ENCODE data around the gene ERLIN1.

ERLIN1 gene

DNA sequence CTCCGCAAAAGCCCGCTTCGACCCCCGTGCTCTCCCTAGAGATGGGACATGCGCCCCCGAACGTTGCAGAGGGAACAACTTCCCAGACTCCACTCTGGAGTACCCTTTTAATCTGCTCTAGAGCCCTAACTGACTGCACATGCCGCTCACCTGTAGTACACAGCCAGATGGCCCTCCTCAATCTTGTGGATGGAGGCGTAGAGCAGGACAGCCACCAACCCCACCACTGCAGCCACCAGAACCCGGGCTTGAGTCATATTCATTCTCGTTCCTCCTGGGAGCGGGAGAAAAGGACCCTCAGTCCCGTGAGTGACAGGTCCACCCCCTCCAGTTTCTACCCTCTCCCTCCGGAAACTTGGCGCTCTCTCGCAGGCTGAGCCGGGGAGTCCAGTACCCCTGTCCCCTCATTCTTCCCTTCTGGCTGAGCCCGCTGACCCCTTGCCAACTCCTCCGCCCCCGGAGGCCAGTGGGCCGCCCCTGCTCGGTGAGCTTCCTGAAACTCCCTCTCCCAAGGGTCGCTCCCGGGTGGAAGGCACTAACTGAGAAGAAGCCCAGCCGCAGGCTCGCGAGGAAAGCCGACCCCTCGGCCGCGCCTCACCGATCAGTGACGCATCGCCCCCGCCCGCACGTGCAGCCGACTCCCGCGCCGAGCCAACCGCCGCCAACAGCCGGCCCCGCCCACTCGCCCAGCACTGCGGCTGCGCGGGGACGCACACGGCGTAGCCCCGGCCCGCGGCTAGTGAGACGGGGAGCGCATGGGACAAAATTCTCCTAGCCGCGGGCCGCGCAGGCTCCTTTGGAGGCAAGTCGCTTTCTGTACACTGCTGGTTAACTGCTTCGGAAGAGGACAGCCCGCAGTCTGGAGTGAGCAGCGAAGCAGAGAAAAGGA is at the start of gene ERLIN1:
Gene ERLIN1 (minus strand): TSS at position 666 of the 889 bp plus-strand sequence. CDS start 403 bp downstream, at position 263.
- peak; percentile 90 to 96 for DNase-seq (ENCODE audit: low read depth in 2 of 2)

GRCh38 chr10:100232101-100232500 is 46.3 kb upstream of the ERLIN1 start:
- DNase-seq (ENCODE audit: low read depth in 2 of 2) = no peak

- no peak for DNase-seq (ENCODE audit: low read depth in 2 of 2)
Measured at GRCh38 chr10:100229819-100230422, 44.1 kb upstream of the ERLIN1 start.

DNA sequence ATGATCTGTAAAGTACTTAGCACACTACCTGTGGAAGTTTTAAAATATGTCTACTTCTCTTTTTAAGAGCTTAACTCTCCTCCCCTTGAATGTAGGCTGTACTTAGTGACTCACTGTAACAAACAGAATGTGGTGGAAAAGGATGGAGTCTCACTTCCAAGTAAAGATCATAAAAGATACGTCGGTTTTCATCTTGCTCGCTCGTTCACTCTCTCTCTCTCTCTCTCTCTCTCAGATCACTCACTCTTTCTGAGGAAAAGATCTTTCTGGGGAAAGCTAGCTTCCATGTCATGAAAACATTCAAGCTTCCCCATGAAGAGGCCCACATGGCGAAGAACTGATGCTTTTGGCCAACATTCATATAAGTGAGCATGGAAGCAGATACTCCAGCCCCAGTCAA is 38.0 kb upstream of the ERLIN1 start:
- no peak for DNase-seq (ENCODE audit: low read depth in 2 of 2)

DNA sequence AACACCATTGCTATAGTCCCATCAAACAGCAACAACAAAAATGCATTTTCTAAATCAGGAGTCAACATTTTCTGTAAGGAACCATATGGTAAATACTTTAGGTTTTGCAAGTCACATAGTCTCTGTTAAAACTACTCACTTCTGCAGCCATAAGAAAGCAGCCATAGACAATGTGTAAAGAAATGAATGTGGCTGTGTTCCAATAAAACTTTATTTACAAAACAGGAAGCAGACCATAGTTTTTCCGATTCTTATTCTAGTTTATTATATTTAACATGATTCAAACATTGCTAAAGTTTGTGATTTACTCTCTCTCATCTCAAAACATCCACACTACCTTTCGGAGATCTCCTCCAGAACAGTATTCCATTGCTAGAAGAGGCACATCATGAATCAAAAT is 36.7 kb upstream of the ERLIN1 start:
- no peak for DNase-seq (ENCODE audit: low read depth in 2 of 2)

DNA sequence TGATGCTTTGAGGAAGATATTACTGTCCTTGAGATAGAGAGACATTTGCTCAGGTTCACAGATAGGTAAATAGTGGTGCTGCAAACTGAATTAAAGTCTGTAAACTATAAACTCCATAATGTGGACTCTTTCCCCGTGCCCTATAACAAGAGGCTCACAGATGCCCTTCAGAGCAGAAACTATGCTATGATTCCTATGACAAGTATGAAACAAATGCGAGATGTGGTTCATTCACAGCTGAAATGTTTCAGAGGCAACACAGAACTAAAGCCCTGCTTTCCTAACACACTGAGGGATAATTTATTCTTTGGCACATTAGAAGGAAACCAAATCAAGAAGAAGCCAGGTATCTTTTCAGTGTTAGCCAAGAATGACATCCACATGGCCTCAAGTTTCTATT is 30.2 kb upstream of the ERLIN1 start:
- no peak for DNase-seq (ENCODE audit: low read depth in 2 of 2)

GRCh38 chr10:100209303-100209702 is 23.5 kb upstream of the ERLIN1 start:
- no peak for DNase-seq (ENCODE audit: low read depth in 2 of 2)

DNA sequence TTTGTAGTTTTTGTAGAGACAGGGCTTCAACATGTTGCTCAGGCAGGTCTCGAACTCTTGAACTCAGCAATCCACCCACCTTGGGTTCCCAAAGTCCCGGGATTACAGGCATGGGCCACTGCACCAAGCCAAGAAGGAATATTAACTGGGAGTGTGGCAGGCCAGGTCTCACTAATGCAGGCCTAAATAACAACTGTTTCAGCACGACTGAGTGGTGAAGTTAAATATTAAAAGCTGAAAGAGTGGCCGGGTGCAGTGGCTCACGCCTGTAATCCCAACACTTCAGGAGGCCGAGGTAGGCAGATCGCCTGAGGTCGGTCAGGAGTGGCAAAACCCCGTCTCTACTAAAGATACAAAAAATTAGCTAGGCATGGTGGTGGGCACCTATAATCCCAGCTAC is 22.4 kb upstream of the ERLIN1 start:
- DNase-seq (ENCODE audit: low read depth in 2 of 2) = no peak

GRCh38 chr10:100204370-100204769 is 18.5 kb upstream of the ERLIN1 start:
- no peak for DNase-seq (ENCODE audit: low read depth in 2 of 2)

- DNase-seq (ENCODE audit: low read depth in 2 of 2) = no peak
Measured at GRCh38 chr10:100201549-100201948, 15.7 kb upstream of the ERLIN1 start.

DNA sequence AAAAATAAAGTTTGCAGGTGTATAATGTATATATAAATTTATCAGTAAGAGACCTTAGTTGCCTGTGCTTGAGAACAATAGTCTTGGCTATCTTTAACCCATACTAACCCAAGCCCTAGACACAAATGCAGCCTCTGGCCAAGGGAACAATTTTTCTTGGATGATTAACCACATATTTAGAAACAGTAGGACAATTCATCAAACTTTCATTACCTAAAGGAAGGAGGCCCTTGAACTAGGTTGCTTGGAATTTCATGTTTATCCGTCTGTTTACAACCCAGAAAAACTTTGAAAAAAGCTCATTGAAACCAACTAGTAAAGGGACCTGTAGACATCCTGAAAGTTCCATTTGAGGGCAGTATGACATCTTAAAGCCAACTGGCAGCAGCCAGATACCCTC is 8.9 kb upstream of the ERLIN1 start:
- no peak for DNase-seq (ENCODE audit: low read depth in 2 of 2)

DNA sequence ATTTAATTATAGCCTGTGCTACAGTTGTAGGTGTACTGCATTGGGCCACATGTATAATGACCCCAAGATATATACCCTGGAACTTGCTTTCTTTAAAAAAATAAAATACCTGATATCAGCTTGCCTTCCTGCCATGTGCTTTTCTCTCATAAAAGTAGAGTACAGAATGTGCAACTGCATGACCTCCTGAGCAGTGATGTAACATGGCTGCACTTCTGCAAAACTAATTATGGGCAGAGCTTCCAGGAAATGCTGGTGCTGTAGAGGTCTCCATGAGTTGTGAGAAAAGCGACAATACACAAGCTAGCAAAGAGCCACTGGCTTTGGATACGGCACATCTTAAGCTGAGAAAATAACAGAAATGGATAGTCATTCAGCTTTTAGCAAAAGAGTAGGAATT is 6.5 kb upstream of the ERLIN1 start:
- DNase-seq (ENCODE audit: low read depth in 2 of 2) = no peak

DNA sequence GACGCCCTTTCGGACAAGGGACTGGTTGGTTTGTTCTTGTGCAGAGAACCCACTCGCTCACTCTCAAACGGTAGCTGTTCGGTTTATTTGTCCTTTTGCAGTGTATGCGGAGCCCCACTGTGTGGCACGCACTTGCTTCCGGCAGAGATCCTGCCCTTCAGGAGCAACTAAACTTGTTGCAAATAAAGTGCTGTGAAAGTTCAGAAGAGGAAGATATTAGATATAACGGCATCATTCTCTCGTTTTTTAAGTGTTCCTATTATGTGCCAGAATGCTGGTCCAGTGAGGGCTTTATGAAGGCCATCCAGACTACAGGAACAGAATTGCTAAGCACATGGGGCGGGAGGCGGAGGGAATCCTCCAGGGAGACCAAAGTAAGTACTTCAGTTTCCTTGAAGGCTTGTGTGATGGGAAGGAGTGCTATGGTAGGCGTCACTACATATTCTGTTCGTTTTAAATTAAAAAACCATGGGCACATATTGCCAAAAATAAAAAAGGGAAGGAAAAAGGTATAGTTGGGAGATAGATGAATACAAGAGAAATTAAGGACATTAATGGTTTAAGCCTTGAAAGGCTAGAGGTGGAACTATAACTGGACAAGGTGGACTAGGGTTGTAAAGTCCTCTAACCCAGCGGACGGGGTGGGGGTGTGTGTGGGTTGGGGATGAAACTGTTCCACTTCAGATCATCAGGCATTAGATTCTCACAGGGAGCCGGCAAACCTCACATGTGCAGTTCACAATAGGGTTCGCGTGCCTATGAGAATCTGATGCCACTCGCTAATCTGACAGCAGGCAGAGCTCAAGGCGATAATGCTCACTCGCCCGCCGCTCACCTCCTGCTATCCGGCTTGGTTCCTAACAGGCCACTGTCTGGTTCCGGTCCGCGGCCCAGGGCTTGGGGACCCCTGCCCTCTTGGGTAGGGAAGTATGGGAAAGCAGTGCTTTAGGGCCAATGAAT is 704 bp upstream of the ERLIN1 start:
- peak in 1 of 2 donors; percentile 10 for DNase-seq (ENCODE audit: low read depth in 2 of 2)

DNA sequence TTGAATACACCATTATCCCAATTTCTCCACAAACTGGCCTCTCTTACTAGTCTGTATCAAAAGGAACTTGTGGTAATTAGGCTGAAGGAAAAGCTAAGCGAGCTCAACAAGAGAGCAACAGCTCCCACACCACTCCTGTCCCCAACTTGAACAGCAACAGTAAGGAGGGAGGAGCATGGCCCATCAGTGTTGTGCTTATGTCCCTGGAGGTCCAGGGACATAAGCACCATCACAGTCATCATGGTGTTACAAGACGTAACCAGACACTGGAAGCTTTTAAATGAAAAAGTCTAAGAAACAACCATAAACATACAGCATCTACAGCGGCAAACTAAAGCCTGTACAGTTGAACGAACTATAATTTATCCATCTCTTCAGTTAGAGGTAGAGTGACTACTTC is 989 bp downstream of the ERLIN1 start:
- DNase-seq (ENCODE audit: low read depth in 2 of 2) = no peak

DNA sequence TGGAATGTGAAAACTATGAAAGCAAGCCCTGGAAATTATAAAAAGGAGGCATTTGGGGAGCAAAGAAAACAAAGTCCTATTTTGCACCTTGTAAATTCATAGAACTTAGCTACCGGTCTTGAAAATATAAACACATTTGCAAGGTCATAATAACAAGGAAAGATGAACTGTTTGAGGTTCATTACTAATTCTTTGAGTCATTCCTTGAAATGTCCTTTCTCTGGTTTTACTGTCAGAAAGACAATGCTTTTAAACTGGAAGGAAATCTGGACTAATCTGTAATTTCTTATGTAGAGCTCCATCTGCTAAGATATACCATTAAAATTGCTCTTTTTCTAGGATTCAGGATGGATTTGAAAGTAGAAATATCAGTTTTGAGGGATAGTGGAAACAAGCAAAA is 1.4 kb downstream of the ERLIN1 start:
- no peak for DNase-seq (ENCODE audit: low read depth in 2 of 2)

DNA sequence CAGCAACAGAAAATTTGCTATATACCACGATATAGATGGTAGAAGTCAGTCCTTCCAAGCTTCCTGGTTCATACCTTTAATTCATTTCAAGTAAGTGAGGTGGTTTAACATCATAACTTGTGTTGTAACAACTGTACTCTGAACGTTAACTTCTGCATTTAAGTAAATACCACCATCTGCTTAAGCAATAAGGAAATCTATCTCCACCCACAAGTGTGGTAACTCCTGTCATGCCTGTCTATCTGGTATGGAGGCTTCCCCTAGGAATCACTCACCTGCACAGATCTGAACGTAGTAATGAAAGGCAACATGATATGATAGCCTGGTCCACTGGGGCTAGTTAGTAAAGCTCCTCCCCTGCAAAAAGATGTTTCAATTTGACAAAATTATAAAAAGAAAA is 2.3 kb downstream of the ERLIN1 start:
- DNase-seq (ENCODE audit: low read depth in 2 of 2) = no peak

- DNase-seq (ENCODE audit: low read depth in 2 of 2) = no peak
Measured at GRCh38 chr10:100182908-100183307, 2.9 kb downstream of the ERLIN1 start.

- no peak for DNase-seq (ENCODE audit: low read depth in 2 of 2)
Measured at GRCh38 chr10:100182281-100182680, 3.5 kb downstream of the ERLIN1 start.

DNA sequence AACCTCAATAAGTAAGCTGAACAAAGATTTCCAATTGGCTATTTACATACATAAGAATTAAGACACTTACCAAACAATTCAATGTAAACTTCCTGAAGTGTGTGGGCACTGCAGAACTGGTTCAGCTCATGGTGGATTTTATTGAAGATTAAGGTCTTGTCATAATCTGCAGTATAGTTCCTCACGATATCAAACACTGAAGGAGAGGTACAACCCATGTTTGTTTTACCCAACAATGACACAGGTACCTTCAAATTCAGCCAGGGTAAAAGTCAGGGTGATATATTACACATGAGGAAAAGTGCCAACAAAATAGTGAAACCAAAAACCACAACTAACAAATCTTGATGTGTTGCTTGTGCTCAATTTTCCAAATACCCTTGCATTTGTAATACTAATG is 10.0 kb downstream of the ERLIN1 start:
- DNase-seq (ENCODE audit: low read depth in 2 of 2) = no peak

- no peak for DNase-seq (ENCODE audit: low read depth in 2 of 2)
Measured at GRCh38 chr10:100174699-100175677, 10.8 kb downstream of the ERLIN1 start.

DNA sequence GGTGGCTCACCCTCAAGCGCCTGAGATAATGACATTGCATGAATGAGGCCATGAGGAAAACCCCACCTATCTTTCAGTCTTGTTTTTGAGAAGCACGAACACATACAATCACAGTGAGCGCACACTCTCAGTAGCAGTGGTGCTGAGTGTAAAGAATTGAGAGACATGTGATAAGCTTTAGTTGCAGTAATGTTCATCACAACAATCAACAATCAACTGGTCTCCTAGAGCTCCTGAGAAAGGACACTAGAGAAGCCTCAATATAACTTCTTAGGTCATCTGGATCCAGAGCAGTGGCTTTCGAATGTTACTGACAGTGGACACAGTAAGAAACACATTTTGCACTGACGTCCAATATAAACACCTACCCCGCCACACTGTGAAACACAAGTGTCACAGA is 12.8 kb downstream of the ERLIN1 start:
- no peak for DNase-seq (ENCODE audit: low read depth in 2 of 2)

Data from stimulated activated CD4-positive, alpha-beta T cell treated with anti-CD3 and anti-CD28 coated beads, Interleukin-1b, Interleukin-23, amount 100 ng/mL, for 4 hours (primary cell).